Body of pancreas (tissue), 4 donors: ENCODE measurements around the gene GRID2.

Experiments
- POLR2A ChIP-seq, 3 donors: fragments of 450-650 bp; IDR thresholded peaks; one replicate each; pipeline ENCODE4 v1.6.1; 2016; ENCODE audit warnings: antibody characterized with exemption in 3 of 3, mild to moderate bottlenecking in 2 of 3
- TF ChIP-seq, protein P1 (sequence below), 7 experiments: fragments of 450-650 bp in 4 of 7; fragments of 200-600 bp in 3 of 7; sonication (generic) in 3 of 7; IDR thresholded peaks; one replicate each; pipeline ENCODE4 v1.5.1; 2016 to 2019; ENCODE audit warnings: antibody characterized with exemption in 7 of 7

DNA sequence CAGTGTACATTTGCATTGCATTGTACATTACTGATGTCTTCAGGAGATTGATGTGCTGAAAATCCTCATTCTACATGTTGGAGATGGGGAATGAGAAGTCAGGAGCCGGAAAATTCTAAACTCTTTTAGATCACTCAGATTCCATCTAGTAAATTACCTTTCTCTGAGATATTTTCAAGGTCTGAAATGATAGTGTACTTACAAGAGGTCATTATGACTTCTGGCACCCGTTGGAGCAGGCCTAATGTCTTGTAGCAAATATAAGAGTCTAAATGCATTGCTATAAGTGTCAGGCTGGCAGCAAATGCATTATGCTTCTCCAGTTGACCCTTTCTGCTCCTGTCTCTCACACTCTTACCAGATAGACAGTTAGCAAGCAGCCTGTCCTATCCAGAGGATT is 692.8 kb downstream of the GRID2 start:
- TF ChIP-seq, protein P1, sequence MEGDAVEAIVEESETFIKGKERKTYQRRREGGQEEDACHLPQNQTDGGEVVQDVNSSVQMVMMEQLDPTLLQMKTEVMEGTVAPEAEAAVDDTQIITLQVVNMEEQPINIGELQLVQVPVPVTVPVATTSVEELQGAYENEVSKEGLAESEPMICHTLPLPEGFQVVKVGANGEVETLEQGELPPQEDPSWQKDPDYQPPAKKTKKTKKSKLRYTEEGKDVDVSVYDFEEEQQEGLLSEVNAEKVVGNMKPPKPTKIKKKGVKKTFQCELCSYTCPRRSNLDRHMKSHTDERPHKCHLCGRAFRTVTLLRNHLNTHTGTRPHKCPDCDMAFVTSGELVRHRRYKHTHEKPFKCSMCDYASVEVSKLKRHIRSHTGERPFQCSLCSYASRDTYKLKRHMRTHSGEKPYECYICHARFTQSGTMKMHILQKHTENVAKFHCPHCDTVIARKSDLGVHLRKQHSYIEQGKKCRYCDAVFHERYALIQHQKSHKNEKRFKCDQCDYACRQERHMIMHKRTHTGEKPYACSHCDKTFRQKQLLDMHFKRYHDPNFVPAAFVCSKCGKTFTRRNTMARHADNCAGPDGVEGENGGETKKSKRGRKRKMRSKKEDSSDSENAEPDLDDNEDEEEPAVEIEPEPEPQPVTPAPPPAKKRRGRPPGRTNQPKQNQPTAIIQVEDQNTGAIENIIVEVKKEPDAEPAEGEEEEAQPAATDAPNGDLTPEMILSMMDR (IDR thresholded peaks at IDR 0.05), result no peak
- no peak for TF ChIP-seq POLR2A (IDR thresholded peaks at IDR 0.05)
